Stomach (tissue), 9 donors: ENCODE results near the gene KRTAP5-2. TPM values are rescaled to one million over a fixed set of nuclear protein-coding genes. Genes with fewer than 3 reads are reported as not detected.
A peak's percentile ranks its signal among the peaks of the same experiment; 100 is the strongest.

ENCODE experiments used
- DNase-seq, 2 donors: peaks; one replicate each; pipeline versions ENCODE4 v3.0.0 to v3.0.0-alpha.2; 2013 to 2019
- H3K27ac ChIP-seq, 5 donors: fragments of 200-600 bp in 4 of 5; sonication (generic) in 4 of 5; one replicate each; pipeline ENCODE4 v1.5.1; 2013 to 2019; ENCODE audit warnings: mild to moderate bottlenecking in 1 of 5, moderate library complexity in 1 of 5
- H3K27me3 ChIP-seq, 3 donors: fragments of 200-600 bp; sonication (generic); one replicate each; pipeline ENCODE4 v1.5.1; 2017 to 2019; ENCODE audit warnings: mixed run types in 1 of 3
- H3K36me3 ChIP-seq, 4 donors: fragments of 200-600 bp; sonication (generic); 1 replicate in 3 of 4; 2 replicates in 1 of 4; pipeline ENCODE4 v1.5.1; 2016 to 2019
- H3K4me1 ChIP-seq, 4 donors: fragments of 200-600 bp; sonication (generic); one replicate each; pipeline ENCODE4 v1.5.1; 2016 to 2019
- H3K4me3 ChIP-seq, 4 donors: fragments of 200-600 bp; sonication (generic) in 3 of 4; one replicate each; pipeline ENCODE4 v1.5.1; 2016 to 2019; ENCODE audit warnings: mild to moderate bottlenecking in 1 of 4
- H3K9me3 ChIP-seq, 4 donors: fragments of 200-600 bp; sonication (generic); one replicate each; pipeline ENCODE4 v1.5.1; 2016 to 2019
- CTCF ChIP-seq, 7 experiments: fragments of 450-650 bp in 4 of 7; fragments of 200-600 bp in 3 of 7; sonication (generic) in 3 of 7; IDR thresholded peaks; one replicate each; pipeline ENCODE4 v1.5.1; 2016 to 2019; ENCODE audit warnings: antibody characterized with exemption in 7 of 7, control low read depth in 2 of 7, mild to moderate bottlenecking in 1 of 7
- EP300 ChIP-seq: sonication (generic); formaldehyde crosslinking; IDR thresholded peaks from one replicate; pipeline ENCODE4 v1.6.1; 2017; ENCODE audit warnings: antibody characterized with exemption
- POLR2A ChIP-seq, 4 donors: fragments of 450-650 bp; IDR thresholded peaks; one replicate each; pipeline ENCODE4 v1.6.1; 2016; ENCODE audit warnings: antibody characterized with exemption in 4 of 4, control low read depth in 2 of 4, mild to moderate bottlenecking in 1 of 4, moderate library complexity in 1 of 4
- POLR2AphosphoS5 ChIP-seq, 3 donors: sonication (generic); formaldehyde crosslinking; IDR thresholded peaks; one replicate each; pipeline ENCODE4 v1.6.1; 2016; ENCODE audit warnings: antibody characterized with exemption in 3 of 3
- WGBS, 5 donors: extraction: QIAGEN DNeasy Blood & Tissue Kit in 3 of 5; methylation state at CpG; one replicate each; pipeline versions ENCODE4 v1.1.5 to v1.1.7; 2013 to 2018; 5-methylcytosine and 5-hydroxymethylcytosine counted together
- intact Hi-C: fragments of 100-400 bp; cut with DNase I; formaldehyde crosslinking; loops from one replicate; pipeline ENCODE4 v1.15.1; 2023; ENCODE audit warnings: low total_unique reads
- polyA plus RNA-seq, 3 donors: library from polyadenylated mRNA; stranded (reverse); fragments of 200-250 nt; gene quantifications; one replicate each; pipeline ENCODE4 v1.2.3, GENCODE V29; 2013
- total RNA-seq, 5 donors: library from RNA; depleted of rRNA; stranded (reverse); fragments of >200 nt; gene quantifications; one replicate each; pipeline versions ENCODE4 v1.1.0 to v1.2.3, GENCODE V29; 2014 to 2016
- donor health status: healthy with polysubstance abuse.
- donor health status: Bipolar disorder and iron deficiency.
- donor health status: healthy.

Gene KRTAP5-2
- total and polyA plus RNA-seq, 8 donors, result not detected

- DNase-seq, result peak in 1 of 2 donors; percentile 53
- peak overlapping the region in 4 of 5 donors; percentile 39 to 87 (median 70) for H3K27ac ChIP-seq
Observed at GRCh38 chr11:1549338-1550330, 48.5 kb downstream of the KRTAP5-2 start.

DNA sequence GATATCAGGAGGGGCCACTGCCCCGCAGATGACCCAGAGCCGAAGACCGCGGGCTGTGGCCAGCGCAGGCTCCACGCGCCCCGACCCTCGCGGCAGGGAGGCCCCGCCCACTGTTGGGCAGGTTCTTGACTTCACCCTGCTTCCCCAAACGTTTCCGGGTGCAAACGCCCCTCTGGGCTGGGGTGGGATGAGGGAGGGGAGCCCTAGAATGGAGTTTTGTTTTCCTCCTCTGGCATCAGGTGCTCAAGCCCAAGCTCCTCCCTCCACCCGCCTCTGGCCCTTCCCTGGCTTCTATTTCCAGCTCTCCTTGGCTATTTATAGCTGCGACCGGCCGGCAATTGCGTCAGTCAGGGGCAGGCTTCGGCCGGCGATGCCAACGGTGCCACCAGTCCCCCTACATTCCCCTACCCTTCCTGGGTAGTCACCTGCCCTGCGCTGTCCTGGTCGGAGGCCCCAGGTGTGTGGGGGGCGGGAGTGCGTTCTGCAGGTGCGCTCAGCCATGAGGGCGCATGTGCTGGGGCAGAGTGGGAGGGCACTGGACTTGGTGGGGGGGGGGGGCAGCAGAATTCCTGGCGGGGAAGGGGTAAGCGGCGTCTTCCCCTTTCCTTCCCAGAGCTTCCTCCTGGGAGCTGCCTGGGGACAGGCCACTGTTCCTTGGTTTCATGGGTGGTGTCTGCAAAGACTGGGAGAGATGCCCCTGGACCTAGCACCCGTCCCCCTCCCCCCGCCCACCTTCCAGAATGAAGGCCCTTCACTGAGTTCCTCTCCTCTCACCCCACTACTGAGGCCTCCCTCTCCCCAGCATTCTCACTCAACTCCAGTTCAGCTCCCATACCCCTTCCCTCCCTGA, 49.6 kb downstream of the KRTAP5-2 start:
- no peaks in the 10 kb centered on the region for H3K9me3 ChIP-seq
- peaks cover 0 to 73% (median 33%) of the 10 kb centered on the region in 3 donors for H3K27me3 ChIP-seq
- H3K36me3 ChIP-seq, result no peaks in the 10 kb centered on the region
- H3K27ac ChIP-seq, result peak overlapping the region; percentile 57 to 87 (median 65)
- TF ChIP-seq CTCF (IDR thresholded peaks at IDR 0.05), result no peak
- TF ChIP-seq POLR2AphosphoS5 (IDR thresholded peaks at IDR 0.05), result peak; percentile 54 to 80 (median 62)
- no peak for TF ChIP-seq POLR2A (IDR thresholded peaks at IDR 0.05)
- peak; percentile 39 for TF ChIP-seq EP300
- DNase-seq, result peak; percentile 86 to 95
- H3K4me1 ChIP-seq, result peaks cover 30 to 34% (median 32%) of the 10 kb centered on the region in 4 donors
- 7 to 15% (median 8%) methylated on average over 32 to 34 of the region's 34 CpGs for WGBS, 5 donors
- intact Hi-C loops, result no loop called here
- H3K4me3 ChIP-seq, result peak overlapping the region; percentile 21 to 56 (median 26)

More at GRCh38 chr11:1549338-1550330, 48.5 kb downstream of the KRTAP5-2 start:
- TF ChIP-seq POLR2A (IDR thresholded peaks at IDR 0.05) (no peak), POLR2AphosphoS5 (IDR thresholded peaks at IDR 0.05) (no peak), CTCF (IDR thresholded peaks at IDR 0.05) (no peak), EP300 (no peak)
- Histone ChIP-seq H3K27me3 (peaks cover 0 to 73% (median 33%) of the 10 kb centered on the region in 3 donors), H3K4me1 (peaks cover 30 to 44% (median 39%) of the 10 kb centered on the region in 4 donors), H3K4me3 (no peak overlapping the region), H3K36me3 (no peaks in the 10 kb centered on the region), H3K9me3 (no peaks in the 10 kb centered on the region)
- intact Hi-C loops, result no loop called here
- 75 to 85% (median 82%) methylated on average over 11 to 13 of the region's 13 CpGs for WGBS, 5 donors

- Histone ChIP-seq H3K4me3 (peak overlapping the region; percentile 35 to 56 (median 44)), H3K4me1 (peaks cover 30 to 34% (median 32%) of the 10 kb centered on the region in 4 donors), H3K27me3 (peaks cover 0 to 72% (median 33%) of the 10 kb centered on the region in 3 donors), H3K9me3 (no peaks in the 10 kb centered on the region), H3K36me3 (no peaks in the 10 kb centered on the region), H3K27ac (peak overlapping the region in 4 of 5 donors; percentile 61 to 87 (median 70))
- DNase-seq, result no peak
- TF ChIP-seq CTCF (IDR thresholded peaks at IDR 0.05) (no peak), EP300 (no peak), POLR2A (IDR thresholded peaks at IDR 0.05) (no peak), POLR2AphosphoS5 (IDR thresholded peaks at IDR 0.05) (no peak)
- 9 to 17% (median 13%) methylated on average over 25 to 33 of the region's 33 CpGs for WGBS, 5 donors
- intact Hi-C loops, result no loop called here
Observed at GRCh38 chr11:1547467-1548098, 50.5 kb downstream of the KRTAP5-2 start.

Other genes starting within 250 kb of the KRTAP5-2 start
- gene BRSK2, start 208.4 kb downstream of the KRTAP5-2 start, total RNA-seq, result 1 to 10 TPM in 2 of 5 donors, not detected in 3; 1.8 TPM
- gene BRSK2, start 208.4 kb downstream of the KRTAP5-2 start, polyA plus RNA-seq, result 1 to 10 TPM; 1.8 to 6.9 (median 3.2) TPM
- 10 to 100 TPM; 11.3 to 40.6 (median 18.1) TPM for gene MOB2, start 111.5 kb downstream of the KRTAP5-2 start, total RNA-seq
- gene MOB2, start 111.5 kb downstream of the KRTAP5-2 start, polyA plus RNA-seq, result 10 to 100 TPM; 27.9 to 46.3 (median 37.3) TPM
- 10 to 100 TPM in 1 of 5 donors, 1 to 10 TPM in 3, under 1 TPM in 1; 0.58 to 31.6 (median 1.5) TPM for gene DUSP8, start 26.0 kb downstream of the KRTAP5-2 start, total RNA-seq
- gene DUSP8, start 26.0 kb downstream of the KRTAP5-2 start, polyA plus RNA-seq, result 1 to 10 TPM; 2.4 to 2.9 (median 2.8) TPM
- gene KRTAP5-1, start 13.0 kb downstream of the KRTAP5-2 start, total RNA-seq, result not detected
- under 1 TPM in 1 of 3 donors, not detected in 2; 0.50 TPM for gene KRTAP5-1, start 13.0 kb downstream of the KRTAP5-2 start, polyA plus RNA-seq
- not detected for gene KRTAP5-3, start 10.2 kb upstream of the KRTAP5-2 start, total RNA-seq
- not detected for gene KRTAP5-3, start 10.2 kb upstream of the KRTAP5-2 start, polyA plus RNA-seq
- gene KRTAP5-4, start 23.8 kb upstream of the KRTAP5-2 start, total RNA-seq, result not detected
- not detected for gene KRTAP5-4, start 23.8 kb upstream of the KRTAP5-2 start, polyA plus RNA-seq
- not detected for gene KRTAP5-5, start 31.5 kb upstream of the KRTAP5-2 start, total RNA-seq
- gene KRTAP5-5, start 31.5 kb upstream of the KRTAP5-2 start, polyA plus RNA-seq, result not detected
- not detected for gene KRTAP5-6, start 98.9 kb upstream of the KRTAP5-2 start, total RNA-seq
- gene KRTAP5-6, start 98.9 kb upstream of the KRTAP5-2 start, polyA plus RNA-seq, result not detected
- under 1 TPM in 1 of 5 donors, not detected in 4; 0.72 TPM for gene IFITM10, start 152.3 kb upstream of the KRTAP5-2 start, total RNA-seq
- gene IFITM10, start 152.3 kb upstream of the KRTAP5-2 start, polyA plus RNA-seq, result 1 to 10 TPM in 1 of 3 donors, under 1 TPM in 2; 0.19 to 1.1 (median 0.95) TPM
- 100 to 1,000 TPM; 115 to 590 (median 210) TPM for gene CTSD, start 165.6 kb upstream of the KRTAP5-2 start, total RNA-seq
- 100 to 1,000 TPM; 173 to 538 (median 529) TPM for gene CTSD, start 165.6 kb upstream of the KRTAP5-2 start, polyA plus RNA-seq
- 10 to 100 TPM in 1 of 5 donors, 1 to 10 TPM in 1, under 1 TPM in 3; 0.72 to 13.4 (median 0.92) TPM for gene SYT8, start 236.7 kb upstream of the KRTAP5-2 start, total RNA-seq
- 10 to 100 TPM in 1 of 3 donors, 1 to 10 TPM in 2; 1.7 to 77.3 (median 3.7) TPM for gene SYT8, start 236.7 kb upstream of the KRTAP5-2 start, polyA plus RNA-seq
- gene TNNI2, start 240.7 kb upstream of the KRTAP5-2 start, total RNA-seq, result 1 to 10 TPM in 1 of 5 donors, not detected in 4; 7.2 TPM
- 10 to 100 TPM in 2 of 3 donors, under 1 TPM in 1; 0.93 to 23.4 (median 17.0) TPM for gene TNNI2, start 240.7 kb upstream of the KRTAP5-2 start, polyA plus RNA-seq